Fibroblast of skin of left biceps (primary cell): ENCODE results near the gene IFNA1.
"Not testable (repeated sequence)": the region's sequence is repeated elsewhere in the genome, so short reads cannot be mapped to it uniquely, and the experiment has no call there.

Source experiments
- DNase-seq, 2 experiments: peaks; one replicate each; pipeline ENCODE4 v3.0.0-alpha.2; 2013; ENCODE audit warnings: low read depth in 2 of 2

Gene IFNA1

DNA sequence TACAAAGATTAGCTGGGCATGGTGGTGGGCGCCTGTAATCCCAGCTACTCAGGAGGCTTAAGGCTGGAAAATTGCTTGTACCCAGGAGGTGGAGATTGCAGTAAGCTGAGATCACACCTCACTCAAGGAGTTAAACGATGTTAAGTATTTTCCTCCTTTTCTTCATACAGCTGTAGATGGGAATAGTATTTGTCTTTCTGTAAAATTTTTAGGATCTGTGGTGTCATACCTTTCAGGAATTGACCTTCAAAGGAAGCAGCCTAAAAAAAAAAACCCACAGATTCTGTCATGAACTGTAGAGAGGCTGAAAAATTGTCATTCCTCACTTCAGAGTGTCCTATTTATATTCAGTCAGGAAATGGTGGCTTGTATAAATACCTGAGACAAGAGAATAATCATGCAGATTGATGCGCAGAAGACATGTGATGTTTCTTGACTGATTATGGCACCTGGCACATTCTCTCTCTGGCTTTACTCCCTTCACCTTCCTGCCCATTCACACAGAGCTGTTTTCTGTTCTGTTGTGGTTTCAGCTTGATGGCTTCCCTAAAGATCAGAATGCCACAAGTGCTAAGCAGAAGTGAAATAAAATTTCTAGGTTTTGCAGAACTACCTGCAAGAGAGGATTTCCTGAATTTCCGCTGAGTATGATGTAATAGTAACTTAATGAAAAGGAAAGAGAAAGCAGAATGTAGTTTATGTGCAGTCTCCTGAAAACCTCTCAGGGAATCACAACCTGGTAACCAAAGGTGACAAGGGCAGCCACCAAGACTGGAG lies 3.8 kb downstream of the IFNA1 start:
- DNase-seq, result no peak

DNA sequence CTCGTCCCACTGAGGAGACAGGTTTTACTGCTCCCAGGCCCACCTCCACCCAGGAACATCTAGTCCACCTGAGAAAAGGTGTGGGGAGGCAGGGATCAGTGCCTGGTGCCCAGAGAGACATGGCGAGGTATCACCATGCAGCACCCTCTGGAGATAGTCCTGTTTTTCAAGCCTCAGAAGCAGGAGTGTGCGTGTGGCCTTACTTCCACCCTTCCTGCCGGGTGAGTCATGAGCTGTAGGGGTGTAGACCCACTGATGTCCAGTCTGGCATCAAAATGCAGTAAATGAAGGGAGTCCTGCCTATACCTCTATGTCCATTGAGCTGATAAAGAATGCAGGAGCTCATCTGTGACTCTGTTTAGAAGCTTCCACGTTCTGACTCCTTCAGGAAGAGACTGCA lies 9.1 kb downstream of the IFNA1 start:
- not testable (repeated sequence) for DNase-seq

DNA sequence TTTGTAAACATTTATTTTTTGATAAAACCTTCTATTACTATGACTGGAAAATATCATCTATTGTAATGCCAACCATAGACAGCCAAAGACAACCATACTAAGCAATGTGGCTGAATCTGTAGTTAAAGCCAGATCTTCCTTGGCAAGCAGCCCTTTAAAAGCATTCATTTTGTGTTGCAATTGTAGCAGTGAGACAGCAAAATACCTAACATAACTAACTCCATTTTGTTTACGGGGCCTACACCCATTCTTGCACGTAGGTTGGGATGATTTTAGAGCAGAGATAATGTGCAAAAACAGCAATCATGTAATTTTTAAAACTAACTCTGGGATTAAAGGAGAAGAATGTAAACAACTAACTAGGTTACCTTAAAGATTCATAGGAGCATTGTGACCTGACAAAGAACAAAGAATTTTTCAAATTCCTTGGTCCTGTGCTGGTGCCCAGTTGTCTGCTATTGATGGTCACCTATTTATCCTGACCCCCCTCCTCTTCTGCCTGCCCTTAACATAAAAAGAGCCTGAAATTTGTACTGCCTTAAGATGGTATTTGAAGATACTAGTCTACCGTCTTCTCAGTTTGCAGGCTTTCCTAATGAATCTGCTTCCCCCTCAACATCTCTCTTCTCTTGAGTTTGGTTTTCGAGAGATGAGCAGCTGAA lies 10.6 kb downstream of the IFNA1 start:
- DNase-seq, result peak; percentile 17 to 19

DNA sequence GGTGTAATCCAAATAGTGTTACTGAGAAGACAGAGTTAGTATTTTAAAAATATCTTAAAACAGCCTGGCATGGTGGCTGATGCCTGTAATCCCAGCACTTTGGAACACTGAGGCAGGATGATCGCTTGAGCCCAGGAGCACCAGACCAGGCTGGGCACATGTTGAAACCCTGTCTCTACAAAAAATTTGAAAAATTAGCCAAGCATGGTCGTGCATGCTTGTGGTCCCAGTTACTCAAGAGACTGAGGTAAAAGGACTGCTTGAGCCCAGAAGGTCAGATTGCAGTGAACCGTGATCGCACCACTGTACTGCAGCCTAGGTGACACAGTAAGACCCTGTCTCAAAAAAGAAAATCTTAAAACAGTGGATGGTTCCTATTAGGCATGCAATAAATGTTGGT lies 12.4 kb downstream of the IFNA1 start:
- DNase-seq, result no peak

DNA sequence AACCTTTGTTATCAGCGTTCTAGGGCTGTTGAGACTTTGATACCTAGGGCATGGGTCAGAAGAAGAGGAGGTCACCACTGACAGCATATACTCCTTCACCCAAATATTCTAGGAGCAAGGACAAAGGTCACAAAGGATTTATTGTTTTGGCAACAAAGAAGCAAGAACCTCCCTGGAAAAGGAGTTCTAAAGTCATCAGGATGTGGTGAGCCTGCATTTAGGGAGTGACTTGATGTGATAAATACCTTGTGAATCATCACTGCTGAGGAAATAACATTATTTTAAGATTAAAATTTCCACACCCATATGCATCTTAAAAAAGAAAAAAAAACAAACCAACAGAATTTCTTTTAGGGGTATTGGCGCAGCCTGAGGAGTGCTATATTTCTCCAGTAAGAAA lies 13.9 kb downstream of the IFNA1 start:
- no peak for DNase-seq

DNA sequence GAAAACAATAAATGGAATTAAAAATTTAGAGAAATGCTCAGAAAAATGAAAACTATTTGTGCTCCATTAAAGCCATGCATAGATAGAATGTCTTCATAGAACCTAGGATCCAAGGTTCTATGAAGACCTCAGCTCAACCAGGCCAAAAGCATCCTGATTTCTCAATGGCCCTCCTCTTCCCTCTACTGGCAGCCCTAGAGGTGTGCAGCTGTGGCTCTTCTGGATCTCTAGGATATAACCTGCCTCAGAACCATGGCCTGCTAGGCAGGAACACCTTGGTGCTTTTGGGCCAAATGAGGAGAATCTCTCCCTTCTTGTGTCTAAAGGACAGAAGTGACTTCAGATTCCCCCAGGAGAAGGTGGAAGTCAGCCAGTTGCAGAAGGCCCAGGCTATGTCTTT lies 15.1 kb downstream of the IFNA1 start:
- DNase-seq, result no peak

DNA sequence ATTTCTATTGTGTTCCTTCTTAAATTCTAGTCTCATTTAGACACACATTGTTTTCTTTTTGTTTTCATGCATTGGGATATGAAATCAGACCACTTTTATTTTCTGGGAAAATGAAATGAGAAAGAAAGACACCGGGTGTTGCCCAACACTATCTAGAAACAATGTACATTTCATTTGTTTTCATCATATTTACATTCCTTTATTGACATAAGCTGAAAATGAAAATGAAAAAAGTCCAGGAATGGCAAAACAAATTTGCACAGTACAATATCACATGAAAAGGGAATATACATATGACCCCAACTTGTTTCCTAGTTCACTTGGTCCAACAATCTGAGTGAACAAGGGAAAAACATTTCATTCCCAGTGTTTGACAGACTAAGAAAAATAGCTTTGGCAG lies 21.1 kb downstream of the IFNA1 start:
- DNase-seq, result no peak

DNA sequence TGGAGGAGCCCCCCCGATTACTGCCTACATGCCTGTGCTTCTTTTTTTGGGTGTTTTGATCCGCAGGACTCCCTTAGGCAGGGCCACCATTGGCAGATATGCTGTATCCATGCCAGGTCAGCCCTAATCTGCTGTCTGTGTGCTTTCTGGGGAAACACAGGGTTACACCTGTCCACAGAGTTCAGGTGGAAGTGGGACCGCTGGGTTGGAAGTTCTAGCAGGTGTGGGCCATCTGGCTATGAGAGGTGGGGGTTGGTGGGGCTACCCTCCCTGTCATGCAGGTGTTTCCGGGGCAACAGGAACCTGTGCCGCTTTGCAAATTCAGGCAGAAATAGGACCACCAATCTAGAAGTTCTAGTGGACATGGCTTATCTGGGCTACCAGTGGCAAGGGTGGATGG lies 24.9 kb downstream of the IFNA1 start:
- no peak for DNase-seq

DNA sequence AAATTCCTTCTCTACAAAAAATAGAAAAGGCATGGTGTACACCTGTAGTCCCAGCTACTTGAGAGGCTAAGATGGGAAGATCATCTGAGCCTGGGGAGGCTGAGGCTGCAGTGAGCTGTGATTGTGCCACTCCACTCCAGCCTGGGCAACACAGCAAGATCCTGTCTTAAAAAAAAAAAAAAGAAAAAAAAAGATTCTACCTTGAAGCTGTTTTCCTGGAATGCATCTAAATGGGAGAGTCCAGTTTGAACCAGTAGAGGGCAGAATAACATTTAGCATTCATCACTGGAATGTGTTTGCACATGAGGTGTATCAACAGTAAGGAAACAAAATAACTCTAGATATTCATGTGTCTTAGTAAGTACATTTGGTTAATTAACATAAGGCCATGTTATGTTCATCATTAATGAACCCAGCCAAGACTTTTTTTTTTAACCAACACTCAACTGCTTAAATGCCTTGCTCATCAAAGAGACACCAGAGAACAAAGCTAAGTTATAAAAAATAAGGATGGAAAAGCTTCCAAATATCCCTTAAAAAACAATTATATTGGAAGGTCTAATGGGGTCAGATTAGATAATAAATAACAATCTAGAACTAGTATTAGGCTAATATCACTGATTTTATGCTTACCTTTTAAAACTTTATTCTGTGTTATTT lies 25.8 kb downstream of the IFNA1 start:
- DNase-seq, result peak; percentile 18 to 37

DNA sequence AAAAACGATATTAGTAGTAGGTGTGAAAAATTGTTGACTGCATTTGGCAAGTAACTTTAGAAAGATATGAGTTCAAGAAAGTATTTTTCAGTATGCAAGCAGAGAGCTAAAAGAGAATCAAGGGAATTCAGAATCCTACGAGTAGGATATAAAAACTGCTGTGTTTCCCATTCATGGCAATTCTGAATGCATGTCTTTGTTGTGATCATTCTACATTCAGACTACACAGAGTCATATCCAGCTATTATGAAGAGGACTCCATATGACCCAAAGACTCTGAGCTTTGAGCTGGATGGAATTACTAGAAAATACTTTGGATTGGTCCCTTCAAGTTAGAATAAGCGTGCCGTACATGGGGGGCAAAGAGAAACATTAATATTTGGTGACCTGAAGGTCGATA lies 29.9 kb downstream of the IFNA1 start:
- no peak for DNase-seq

DNA sequence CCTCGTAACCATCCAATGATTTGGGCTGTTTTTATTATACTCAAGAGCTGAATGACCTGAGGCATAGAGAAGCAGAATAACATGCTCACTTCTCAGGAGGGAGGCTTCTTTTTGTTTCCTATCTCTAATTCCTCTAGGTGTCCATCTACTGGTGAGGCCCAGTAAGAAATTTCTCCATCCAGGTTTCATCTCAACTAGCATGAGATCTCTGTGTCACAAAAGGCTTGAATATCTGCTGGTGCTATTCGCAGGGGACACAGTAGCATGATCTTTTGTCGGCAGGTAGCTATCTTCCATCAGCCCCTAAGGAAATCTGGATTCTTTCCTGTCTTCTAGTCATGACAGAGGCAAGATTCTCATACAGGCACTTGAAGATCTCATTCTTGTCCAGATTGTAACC lies 33.0 kb downstream of the IFNA1 start:
- DNase-seq, result no peak

DNA sequence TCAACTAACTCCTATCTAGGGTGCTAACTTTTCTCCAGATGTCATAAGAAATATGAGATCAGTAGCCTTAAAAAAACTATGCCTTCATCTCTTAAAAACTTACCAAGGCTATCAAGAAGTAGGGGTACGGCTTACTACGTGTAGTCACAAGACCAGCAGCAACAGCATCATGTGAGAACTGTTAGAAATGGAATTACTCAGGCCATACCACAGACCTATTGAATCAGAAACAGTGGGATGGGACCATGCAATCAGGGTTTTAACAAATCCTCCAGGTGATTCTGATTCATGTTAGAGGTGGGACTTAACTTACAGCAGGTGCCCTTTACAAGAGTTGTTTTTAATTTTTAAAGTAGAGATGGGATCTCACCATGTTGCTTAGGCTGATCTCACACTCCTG lies 37.2 kb downstream of the IFNA1 start:
- DNase-seq, result no peak

DNA sequence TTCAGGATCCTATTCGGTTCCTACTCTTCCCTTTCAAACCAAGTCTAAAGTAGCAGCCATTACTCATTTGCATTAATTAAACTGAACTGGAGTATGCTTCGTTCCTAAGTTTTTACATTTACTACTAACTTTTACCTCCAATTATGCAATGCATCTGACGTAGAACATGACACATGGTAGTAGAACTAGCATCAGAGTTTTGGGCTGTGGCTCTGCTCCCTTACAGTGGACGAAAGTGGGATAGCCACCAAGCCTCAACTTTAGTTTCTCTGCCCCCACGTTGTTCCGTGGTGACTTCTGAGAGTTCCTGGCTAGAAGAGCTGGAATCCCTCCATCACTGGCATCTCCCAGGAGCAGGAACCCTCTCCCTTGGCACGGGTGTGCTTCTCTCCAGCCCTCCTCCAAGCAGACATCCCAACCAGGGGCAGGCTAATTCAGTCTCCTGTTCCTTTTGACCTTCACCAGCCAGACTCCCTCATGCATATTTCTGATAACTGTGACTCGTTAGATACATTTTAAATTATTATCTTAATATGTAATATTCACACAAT lies 39.0 kb downstream of the IFNA1 start:
- DNase-seq, result no peak

DNA sequence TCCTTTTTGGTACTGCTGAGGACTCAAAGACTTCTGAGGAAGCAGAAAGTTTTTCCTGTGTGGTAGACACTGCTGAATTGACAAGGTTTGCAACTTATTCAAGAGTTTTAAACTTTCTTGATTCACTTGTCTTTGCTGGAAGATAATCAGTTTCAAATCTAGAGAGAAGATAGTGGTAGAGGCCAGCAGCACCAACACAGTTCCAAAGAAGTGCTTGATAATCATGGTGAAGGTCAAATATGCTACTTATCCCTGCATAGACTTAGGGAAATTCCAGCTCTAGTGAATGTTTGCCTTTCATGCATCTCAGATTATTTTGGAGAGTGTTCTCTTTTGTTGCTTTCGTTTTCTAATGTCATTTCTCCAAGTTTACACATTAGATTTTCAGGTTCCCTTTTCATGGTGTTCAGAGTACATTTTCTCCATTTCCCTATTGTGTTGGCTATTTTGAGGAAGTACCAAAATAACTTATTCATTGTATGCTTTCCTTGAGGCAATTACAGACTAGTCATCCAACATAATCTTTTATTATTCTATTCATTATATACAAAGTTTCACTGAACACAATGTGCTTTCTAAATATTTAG lies 41.3 kb downstream of the IFNA1 start:
- no peak for DNase-seq

DNA sequence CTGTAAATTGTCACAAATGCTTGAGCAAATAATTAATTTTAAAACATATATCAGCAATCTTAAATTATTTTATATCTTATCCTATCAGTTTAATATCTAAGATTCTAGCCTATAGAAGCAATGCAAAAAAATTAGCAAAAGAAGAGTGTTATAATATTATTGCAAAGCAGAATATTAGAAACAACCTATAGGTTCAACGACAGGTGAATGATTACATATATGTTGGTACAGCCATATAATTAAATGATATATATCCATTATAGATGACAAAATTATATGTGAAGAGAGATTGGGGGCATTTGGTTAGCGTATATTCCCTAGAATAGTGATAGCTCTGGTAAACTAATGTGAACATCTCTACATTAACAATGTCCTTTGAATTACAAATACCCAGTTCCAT lies 42.0 kb downstream of the IFNA1 start, which contains the start of gene IFNE:
Gene IFNE (minus strand): TSS at position 101 of the 400 bp plus-strand sequence. CDS start 619 bp downstream, outside the sequence.
- no peak for DNase-seq
